HG03469 (cell line): Measurements from ENCODE around the gene CREB3L2.
"Not testable (repeated sequence)": the region's sequence is repeated elsewhere in the genome, so short reads cannot be mapped to it uniquely, and the experiment has no call there.

Source experiments
- ATAC-seq: cut with Tn5 transposase; IDR thresholded peaks from one replicate; pipeline ENCODE4 v1.9.1; 2021; ENCODE audit warnings: mild to moderate bottlenecking, moderate library complexity, moderate number of reproducible peaks; ENCODE audit not compliant: unreplicated experiment

Gene CREB3L2

DNA sequence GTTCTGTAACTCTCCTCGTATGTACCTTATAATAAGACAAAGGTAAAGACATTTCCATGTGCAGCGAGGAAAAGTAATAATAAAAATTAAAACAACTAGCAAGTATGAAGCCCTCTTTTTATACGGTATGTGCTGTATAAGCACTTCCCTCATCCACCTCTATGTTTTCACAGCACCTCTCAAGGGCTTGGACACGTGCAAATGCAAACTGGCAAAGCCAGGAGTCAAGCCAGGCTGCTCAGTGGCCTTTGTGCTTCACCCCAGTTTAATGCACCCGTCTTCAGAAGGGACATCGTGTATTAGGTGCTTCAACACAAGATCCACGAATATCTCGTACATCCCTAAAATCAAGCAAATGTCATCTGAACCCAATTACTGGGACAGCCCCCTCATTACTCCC is 153.8 kb downstream of the CREB3L2 start:
- ATAC-seq: no peak

DNA sequence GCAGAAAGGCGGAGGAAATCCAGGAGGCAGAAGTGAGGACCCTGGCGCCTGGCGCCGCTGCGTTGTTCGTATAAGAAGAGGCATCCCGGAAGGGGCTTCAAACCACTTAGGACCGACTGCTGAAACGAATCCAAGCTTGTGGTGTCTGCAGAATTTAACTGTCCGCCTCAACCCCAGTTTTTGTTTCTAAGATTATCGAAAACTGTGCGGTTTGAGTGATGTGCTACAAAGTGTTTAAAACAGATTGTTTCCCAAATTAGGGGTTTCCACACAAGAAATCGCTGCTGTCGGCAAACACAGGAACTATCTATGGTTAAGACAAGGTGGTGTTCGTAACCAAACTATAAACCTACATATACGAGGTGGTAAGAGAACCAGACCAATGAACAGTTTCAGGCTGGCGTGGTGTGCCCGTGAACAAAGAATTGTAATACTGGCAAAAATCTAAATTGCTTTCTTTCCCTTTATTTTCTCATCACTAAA is 154.3 kb downstream of the CREB3L2 start:
- ATAC-seq: no peak

DNA sequence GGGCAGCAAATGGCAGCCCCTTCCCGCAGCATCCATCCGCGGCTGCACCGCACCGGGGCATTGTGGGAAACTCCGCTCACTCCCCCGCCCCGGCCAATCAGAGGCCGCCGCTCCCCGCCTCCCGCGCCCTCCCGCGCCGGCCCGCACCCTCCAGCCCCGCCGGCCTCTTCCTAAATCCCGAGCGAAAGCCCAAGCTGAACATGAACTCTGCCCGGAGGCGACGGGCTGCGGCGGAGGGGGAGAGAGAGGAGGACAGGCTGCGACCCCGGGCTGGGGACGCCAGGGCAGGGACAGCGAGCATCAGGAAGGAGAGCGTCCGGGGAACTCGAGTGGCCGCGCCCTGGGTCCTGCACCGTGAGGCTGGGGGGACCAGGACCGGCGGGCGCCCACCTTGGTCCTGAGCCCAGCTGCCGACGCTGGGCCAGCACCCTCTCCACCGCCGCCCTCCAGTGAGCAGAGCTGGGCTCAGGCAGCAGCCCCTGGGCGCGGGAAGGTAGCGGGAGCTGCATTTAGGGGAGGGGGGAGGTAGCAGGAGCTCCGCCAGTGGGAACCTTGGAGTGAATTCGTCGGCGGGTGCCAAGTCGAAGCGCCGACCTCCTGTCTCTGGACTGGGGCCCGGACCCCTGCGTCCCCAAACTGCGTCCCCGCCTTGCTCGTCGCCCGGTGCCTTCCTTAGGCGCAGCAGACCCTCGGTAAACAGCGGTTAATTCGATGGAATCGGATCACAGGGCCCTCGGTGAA is 154.9 kb downstream of the CREB3L2 start, which contains the start of gene DGKI:
Gene DGKI, minus strand, starts transcription at position 148 of the 741 bp plus-strand sequence.
- ATAC-seq: no peak

GRCh38 chr7:137846549-137846826 is 155.4 kb downstream of the CREB3L2 start:
- no peak for ATAC-seq

GRCh38 chr7:137844677-137845425 is 157.0 kb downstream of the CREB3L2 start:
- no peak for ATAC-seq

- no peak for ATAC-seq
These were observed 161.7 kb downstream of the CREB3L2 start for GRCh38 chr7:137839903-137840779.

- ATAC-seq: no peak
These were observed 163.1 kb downstream of the CREB3L2 start for GRCh38 chr7:137838706-137839315.

GRCh38 chr7:137836541-137836940 is 165.3 kb downstream of the CREB3L2 start:
- no peak for ATAC-seq

- ATAC-seq: no peak
These were observed 165.8 kb downstream of the CREB3L2 start for GRCh38 chr7:137836113-137836509.

DNA sequence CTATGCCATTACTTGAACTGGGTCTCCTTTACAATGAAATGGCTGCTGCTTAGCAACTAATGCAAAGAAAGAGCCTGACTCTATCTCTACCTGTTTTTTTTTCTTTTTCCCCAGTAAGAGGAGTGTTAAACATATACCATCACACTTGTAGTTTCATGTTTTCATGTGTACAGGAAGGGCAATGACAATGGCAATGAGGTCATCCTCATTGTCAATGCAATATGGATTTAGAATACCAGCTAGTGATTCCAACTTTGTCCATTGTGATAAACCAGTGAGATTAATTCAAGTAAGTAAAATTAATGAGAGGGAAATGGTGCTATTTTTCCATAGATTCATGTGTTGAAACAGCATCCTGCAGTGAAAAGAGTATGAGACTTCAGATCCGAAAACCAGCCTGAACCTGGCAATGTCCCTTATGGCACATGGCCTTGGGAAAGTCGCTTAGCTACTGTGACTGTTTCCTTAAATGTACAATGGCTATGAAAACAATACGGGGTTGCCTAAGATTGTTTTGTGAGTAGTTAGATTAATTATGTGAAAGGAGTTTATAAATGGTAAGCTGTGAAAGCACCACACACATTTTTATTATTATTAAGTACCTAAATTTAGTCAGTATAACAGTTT is 166.3 kb downstream of the CREB3L2 start:
- ATAC-seq: no peak

DNA sequence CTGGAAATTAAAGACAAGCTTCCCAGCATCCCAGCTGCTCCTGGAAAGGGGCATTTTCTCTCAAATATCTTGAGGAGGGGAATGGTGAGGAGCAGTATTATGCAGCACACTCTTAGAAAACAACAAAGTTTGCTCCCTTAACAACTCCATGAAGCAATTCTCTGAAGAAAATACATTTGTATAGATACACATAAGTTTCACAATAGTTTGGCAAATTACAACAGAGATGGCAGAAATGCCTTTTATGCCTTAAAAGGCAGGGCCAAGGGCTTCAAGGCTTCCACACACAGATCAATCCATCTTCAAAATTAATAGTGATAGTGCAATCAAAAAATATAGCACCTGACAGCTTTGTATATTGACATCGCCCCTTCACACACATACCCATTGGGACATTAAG is 167.3 kb downstream of the CREB3L2 start:
- ATAC-seq: no peak

GRCh38 chr7:137832990-137833389 is 168.9 kb downstream of the CREB3L2 start:
- not testable (repeated sequence) for ATAC-seq

- ATAC-seq: no peak
These were observed 169.5 kb downstream of the CREB3L2 start for GRCh38 chr7:137832382-137832781.

- ATAC-seq: not testable (repeated sequence)
These were observed 170.3 kb downstream of the CREB3L2 start for GRCh38 chr7:137831555-137831954.

GRCh38 chr7:137829337-137829992 is 172.4 kb downstream of the CREB3L2 start:
- no peak for ATAC-seq

DNA sequence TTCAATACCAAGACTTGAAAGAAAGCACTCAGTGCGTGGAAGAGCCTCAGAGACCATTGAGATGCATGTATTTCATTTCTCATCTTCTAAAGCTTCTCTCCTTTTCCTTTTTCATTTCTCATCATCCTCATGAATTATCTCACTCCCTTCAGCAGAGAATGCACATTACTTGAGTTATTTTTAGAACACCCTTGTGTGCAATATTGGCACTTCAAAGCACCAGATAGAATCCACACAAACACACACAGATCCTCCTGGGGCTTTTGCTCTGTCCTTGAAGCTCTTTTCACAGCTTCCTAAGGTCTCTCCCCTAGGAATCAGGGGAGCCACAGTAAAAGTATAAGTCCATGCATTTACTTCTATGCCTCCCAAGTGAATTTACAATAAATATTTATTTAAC is 173.4 kb downstream of the CREB3L2 start:
- no peak for ATAC-seq

DNA sequence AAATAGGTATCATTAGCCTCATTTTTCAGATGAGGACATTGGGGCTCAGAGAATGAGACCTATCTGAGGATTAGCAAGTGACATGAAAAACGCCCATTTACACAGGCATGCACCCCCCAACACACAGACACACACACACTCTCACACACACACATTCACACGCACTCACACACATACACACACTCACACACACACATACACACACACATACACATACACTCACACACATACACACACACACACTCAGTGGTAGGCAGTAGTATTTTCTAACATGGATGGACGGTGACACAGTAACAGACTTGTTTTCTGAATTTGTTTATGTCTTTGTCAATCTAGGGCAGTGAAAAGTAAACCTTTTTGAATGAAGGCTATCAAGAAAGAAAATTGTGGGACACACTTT is 176.4 kb downstream of the CREB3L2 start:
- ATAC-seq: no peak
